IPS-15b (cell line): ENCODE measurements around the gene PTTG1IP.
"Not testable (repeated sequence)": the region's sequence is repeated elsewhere in the genome, so short reads cannot be mapped to it uniquely, and the experiment has no call there.

ENCODE experiments used
- H3K27me3 ChIP-seq: one replicate; pipeline ENCODE4 v1.6.1; 2013; ENCODE audit warnings: low read length; ENCODE audit not compliant: control insufficient read depth, insufficient read depth
- H3K36me3 ChIP-seq: one replicate; pipeline ENCODE4 v1.6.1; 2013; ENCODE audit warnings: low read length; ENCODE audit not compliant: control insufficient read depth, insufficient read depth
- H3K4me1 ChIP-seq: one replicate; pipeline ENCODE4 v1.6.1; 2013; ENCODE audit warnings: mild to moderate bottlenecking, low read length; ENCODE audit not compliant: control insufficient read depth, insufficient read depth
- H3K4me3 ChIP-seq: one replicate; pipeline ENCODE4 v1.5.1; 2013; ENCODE audit warnings: low read depth, low read length
- H3K9ac ChIP-seq: one replicate; pipeline ENCODE4 v1.6.1; 2013; ENCODE audit warnings: low read depth, mild to moderate bottlenecking, low read length
- H3K9me3 ChIP-seq: one replicate; pipeline ENCODE4 v1.6.1; 2013; ENCODE audit warnings: mild to moderate bottlenecking, low read length; ENCODE audit not compliant: control insufficient read depth, insufficient read depth

The PTTG1IP gene

DNA sequence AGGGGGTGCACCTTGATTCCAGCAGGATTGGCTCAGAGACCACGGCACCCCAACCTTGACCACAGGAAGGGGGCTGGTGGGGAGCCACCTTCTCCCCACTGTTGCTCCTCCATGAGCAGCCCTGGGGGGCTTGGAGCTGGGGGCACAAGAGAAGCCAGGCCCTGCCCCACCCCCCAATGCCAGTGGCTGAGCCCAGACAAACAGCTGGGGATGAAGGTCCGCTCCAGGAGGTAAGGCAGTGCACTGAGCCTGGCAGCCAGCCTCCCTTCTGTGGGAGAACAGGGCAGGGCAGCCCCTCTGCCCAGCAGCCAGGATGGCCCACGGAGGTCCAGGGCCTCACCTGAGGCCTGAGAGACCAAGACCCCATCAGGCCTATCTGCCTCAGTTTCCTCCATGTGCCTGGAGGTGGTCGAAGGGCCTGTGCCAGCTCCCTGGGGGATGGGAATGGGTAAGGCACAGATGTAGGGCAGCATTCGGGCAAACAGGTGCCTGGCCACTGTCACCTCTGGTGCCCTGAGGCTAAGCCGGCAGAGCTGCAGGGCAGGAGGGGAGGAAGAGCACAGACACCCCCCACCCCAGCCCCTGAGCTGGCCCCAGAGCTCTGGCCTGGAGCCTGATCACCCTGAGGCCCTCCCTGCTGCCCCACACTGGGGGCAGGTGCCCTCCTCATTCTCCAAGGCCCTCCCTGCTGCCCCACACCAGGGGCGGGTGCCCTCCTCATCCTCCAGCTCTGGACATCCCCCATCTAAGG lies 40.1 kb upstream of the PTTG1IP start:
- H3K9me3 ChIP-seq, result no peaks in the 10 kb centered on the region
- H3K4me1 ChIP-seq, result no peaks in the 10 kb centered on the region
- H3K4me3 ChIP-seq, result no peak overlapping the region
- H3K36me3 ChIP-seq, result no peaks in the 10 kb centered on the region
- H3K27me3 ChIP-seq, result no peaks in the 10 kb centered on the region
- H3K9ac ChIP-seq, result no peak overlapping the region

DNA sequence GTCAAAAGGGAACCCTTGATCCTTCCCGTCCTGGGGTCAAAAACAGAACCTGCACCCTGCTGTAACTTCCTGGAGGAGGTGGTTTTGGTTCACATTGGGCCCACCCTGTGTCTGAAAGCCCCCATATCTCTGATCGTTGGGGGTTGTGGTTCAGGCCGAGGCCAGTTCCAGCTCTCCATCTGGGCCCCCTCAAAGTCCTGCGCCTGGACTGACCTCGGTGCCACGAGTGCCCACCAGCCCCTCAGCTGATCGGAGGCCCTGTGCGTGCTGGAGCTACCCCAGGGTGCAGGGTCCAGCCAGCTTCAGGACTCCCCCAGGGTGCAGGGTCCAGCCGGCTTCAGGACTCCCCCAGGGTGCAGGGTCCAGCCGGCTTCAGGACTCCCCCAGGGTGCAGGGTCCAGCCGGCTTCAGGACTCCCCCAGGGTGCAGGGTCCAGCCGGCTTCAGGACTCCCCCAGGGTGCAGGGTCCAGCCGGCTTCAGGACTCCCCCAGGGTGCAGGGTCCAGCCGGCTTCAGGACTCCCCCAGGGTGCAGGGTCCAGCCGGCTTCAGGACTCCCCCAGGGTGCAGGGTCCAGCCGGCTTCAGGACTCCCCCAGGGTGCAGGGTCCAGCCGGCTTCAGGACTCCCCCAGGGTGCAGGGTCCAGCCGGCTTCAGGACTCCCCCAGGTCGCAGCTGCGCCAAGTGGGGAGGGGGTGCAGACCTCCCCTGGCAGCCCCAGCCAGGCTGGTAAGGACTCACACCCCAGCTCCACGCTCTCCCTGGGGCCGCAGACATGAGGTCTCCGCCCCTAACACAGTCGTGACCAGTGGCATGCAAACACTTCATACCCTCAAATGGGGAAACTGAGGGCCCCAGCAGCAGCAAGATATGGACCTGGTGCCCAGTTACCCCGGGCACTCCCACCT lies 39.3 kb upstream of the PTTG1IP start:
- H3K4me1 ChIP-seq, result not testable (repeated sequence)

GRCh38 chr21:44912158-44912473 lies 38.6 kb upstream of the PTTG1IP start:
- Histone ChIP-seq H3K9me3 (no peaks in the 10 kb centered on the region), H3K4me3 (no peak overlapping the region), H3K4me1 (no peaks in the 10 kb centered on the region), H3K9ac (no peak overlapping the region), H3K27me3 (no peaks in the 10 kb centered on the region), H3K36me3 (no peaks in the 10 kb centered on the region)

More for the DNA sequence above, 39.3 kb upstream of the PTTG1IP start:
- H3K4me3 ChIP-seq, H3K27me3 ChIP-seq, H3K36me3 ChIP-seq, H3K9me3 ChIP-seq, H3K9ac ChIP-seq: not testable (repeated sequence)

DNA sequence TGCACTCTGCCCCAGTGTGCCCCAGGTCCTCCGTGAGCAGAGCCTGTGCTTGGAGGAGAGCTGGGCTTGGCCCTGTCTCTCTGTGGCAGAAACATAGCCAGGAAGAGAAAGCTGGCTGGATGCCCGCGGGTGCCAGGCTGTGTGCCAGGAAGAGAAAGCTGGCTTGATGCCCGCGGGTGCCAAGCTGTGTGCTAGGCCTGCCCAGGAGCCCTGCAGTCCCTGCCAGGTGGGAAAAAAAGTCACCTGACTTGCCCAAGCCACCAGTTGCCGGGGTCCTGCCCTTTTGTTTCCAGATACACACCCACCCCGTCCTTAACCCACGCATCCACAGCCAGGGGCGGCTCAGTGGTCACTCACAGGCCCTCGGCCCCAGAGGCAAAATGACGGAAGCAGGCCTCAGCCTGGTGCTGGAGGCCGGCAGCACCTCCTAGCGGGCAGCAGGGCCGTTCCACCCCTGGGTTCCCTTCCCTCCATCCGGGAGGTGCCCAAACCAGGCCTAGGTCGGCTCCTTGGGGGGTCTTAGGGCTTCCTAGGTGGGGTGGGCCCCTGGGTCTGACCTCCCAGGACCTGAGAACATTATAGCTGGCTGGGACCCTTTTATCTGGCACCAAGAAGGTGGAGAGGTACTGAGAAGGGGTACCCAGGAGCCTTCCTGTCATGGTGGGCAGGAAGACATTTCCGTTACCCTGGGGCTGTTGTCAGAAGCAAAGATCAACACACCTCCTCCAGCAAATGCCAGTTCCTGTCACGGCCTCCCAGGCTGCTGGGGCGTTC lies 38.1 kb upstream of the PTTG1IP start:
- H3K9me3 ChIP-seq, result no peaks in the 10 kb centered on the region
- no peaks in the 10 kb centered on the region for H3K36me3 ChIP-seq
- H3K4me1 ChIP-seq, result no peaks in the 10 kb centered on the region
- H3K27me3 ChIP-seq, result no peaks in the 10 kb centered on the region
- H3K4me3 ChIP-seq, result no peak overlapping the region
- no peak overlapping the region for H3K9ac ChIP-seq

GRCh38 chr21:44911068-44911383 lies 37.5 kb upstream of the PTTG1IP start:
- Histone ChIP-seq H3K4me3 (no peak overlapping the region), H3K9ac (no peak overlapping the region), H3K27me3 (no peaks in the 10 kb centered on the region), H3K36me3 (no peaks in the 10 kb centered on the region), H3K4me1 (no peaks in the 10 kb centered on the region), H3K9me3 (no peaks in the 10 kb centered on the region)

GRCh38 chr21:44910229-44911067 lies 37.0 kb upstream of the PTTG1IP start:
- Histone ChIP-seq H3K36me3 (no peaks in the 10 kb centered on the region), H3K27me3 (no peaks in the 10 kb centered on the region), H3K9me3 (no peaks in the 10 kb centered on the region), H3K9ac (no peak overlapping the region), H3K4me1 (no peaks in the 10 kb centered on the region), H3K4me3 (no peak overlapping the region)

GRCh38 chr21:44909719-44910118 lies 36.2 kb upstream of the PTTG1IP start:
- H3K27me3 ChIP-seq, result no peaks in the 10 kb centered on the region
- H3K4me1 ChIP-seq, result no peaks in the 10 kb centered on the region
- H3K4me3 ChIP-seq, result no peak overlapping the region
- no peaks in the 10 kb centered on the region for H3K36me3 ChIP-seq
- H3K9ac ChIP-seq, result no peak overlapping the region
- H3K9me3 ChIP-seq, result no peaks in the 10 kb centered on the region

DNA sequence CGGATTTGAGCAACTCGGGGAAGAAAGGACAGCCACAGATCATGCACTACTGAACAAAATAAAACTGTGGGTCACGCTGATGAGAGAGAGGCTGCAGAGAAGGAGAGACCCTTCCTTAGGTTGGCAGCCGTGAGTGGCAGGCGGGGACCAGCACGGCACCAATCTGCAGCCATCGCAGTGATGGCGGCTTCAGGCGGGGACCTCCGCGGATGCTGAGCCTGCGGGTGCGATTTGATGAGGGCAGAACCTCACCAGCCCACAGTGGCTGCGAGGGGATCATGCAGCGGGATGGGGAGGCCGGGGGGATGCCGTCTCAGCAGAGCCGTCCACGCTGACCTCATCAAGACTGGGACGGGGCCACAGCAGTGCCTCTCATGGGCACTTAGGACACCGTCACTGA lies 35.4 kb upstream of the PTTG1IP start:
- no peaks in the 10 kb centered on the region for H3K27me3 ChIP-seq
- H3K9me3 ChIP-seq, result no peaks in the 10 kb centered on the region
- H3K4me1 ChIP-seq, result no peaks in the 10 kb centered on the region
- H3K4me3 ChIP-seq, result no peak overlapping the region
- no peaks in the 10 kb centered on the region for H3K36me3 ChIP-seq
- no peak overlapping the region for H3K9ac ChIP-seq

DNA sequence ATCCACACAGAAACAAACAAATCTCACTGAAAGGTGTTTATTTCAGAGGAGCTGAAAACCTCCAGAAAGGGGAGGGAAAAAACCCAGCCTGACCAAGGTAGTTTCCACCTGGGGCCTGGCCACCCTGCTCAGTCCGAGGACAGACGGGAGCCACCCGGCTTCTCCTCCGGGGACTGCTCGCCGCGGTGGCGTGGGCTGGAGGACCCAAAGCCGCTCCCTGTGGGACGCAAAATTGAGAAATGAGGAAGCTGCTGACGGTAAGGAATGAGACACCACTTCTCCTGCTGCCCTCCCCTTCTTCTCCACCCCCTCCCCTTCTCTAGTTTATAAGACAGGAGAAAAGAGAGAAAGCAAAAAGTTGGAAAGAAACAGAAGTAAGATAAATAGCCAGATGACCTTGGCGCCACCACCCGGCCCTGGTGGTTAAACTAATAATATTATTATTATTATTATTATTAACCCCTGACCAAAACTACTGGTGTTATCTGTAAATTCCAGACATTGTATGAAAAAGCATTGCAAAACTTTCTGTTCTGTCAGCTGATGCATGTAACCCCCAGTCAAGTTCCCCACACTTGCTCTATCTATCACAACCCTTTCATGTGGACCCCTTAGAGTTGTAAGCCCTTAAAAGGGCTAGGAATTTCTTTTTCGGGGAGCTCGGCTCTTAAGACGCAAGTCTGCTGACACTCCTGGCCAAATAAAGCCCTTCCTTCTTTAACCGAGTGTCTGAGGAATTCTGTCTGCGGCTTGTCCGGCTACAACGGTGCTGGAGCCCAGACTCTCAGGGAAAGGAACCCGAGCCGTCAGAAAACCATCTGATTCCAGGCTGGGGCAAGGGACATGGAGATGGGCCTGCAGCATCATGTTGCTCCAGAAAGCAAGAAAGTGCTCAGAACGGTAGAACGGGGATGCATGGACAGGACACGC lies 34.7 kb upstream of the PTTG1IP start:
- H3K27me3 ChIP-seq, result no peaks in the 10 kb centered on the region
- H3K4me3 ChIP-seq, result no peak overlapping the region
- no peaks in the 10 kb centered on the region for H3K4me1 ChIP-seq
- H3K36me3 ChIP-seq, result no peaks in the 10 kb centered on the region
- no peak overlapping the region for H3K9ac ChIP-seq
- no peaks in the 10 kb centered on the region for H3K9me3 ChIP-seq

DNA sequence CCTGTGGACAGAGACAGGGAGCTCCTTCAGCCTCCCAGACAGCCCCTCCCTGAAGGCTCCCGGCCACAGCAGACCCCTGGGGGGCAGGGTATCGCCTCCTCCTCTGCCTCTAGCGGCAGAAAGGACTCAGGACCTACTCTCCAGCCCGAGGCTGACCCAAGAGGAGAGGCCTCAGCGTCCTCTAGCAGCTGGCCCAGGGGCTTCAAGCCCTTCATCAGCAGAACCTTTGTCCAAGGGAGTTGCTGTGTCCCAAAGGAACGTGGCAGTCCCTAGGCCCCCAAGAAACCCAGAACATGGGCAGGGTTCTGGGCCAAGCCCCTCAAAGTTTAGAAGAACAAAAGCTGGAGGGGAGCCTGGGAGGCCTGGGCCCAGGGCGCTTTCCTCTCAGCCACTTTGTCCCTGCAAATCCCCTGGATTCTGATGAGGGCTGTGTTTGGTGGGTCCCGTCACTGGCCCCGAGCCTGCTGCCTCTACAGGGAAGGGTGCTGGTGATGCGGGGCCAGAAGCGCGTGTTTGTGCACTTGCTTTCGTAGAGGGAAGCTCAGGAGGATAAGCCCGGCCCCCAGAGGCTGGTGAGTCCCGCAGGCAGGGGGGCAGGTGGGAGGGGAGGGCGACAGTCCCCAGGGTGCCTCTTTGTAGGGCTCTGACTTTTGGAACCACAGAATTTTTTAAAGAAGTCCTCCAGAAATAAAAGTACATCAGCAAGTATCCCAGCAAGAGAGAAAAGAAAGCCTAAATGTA lies 33.9 kb upstream of the PTTG1IP start:
- Histone ChIP-seq H3K4me1 (no peaks in the 10 kb centered on the region), H3K9ac (no peak overlapping the region), H3K36me3 (no peaks in the 10 kb centered on the region), H3K9me3 (no peaks in the 10 kb centered on the region), H3K27me3 (no peaks in the 10 kb centered on the region), H3K4me3 (no peak overlapping the region)
